ENCODE data around the gene CTNNA3. TPM values are rescaled to one million over a fixed set of nuclear protein-coding genes. Genes with fewer than 3 reads are reported as not detected.

The CTNNA3 gene
- total RNA-seq, 1 experiment from 2014 or later = 0.20 TPM

DNA sequence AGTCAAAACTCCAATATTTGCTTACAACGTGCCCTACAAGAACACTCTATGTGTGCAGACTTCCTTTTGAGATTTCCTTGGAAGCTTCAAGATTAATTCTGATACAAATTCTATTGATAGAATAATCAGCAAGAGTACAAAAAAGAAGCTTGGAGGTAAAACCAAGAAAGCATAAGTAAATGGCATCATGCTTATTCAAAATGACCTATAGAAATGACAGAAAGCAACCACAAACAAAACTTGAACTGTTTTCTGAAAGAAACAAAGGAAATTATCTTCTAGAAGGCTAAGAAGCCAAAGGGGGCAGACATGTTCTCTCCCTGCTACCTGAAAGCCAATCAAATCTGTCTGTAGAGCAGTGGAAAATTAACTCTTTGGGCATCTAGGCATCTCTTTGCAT is 73.0 kb downstream of the CTNNA3 start:
- Mint-ChIP-seq H3K9me3 (ENCODE audit: unreplicated experiment) (no peaks in the 10 kb centered on the region), H3K27ac (ENCODE audit: unreplicated experiment) (no peak overlapping the region), H3K36me3 (ENCODE audit: insufficient read depth, unreplicated experiment) (no peaks in the 10 kb centered on the region), H3K4me3 (ENCODE audit: unreplicated experiment) (no peak overlapping the region), H3K4me1 (ENCODE audit: low read depth, unreplicated experiment) (no peaks in the 10 kb centered on the region), H3K27me3 (ENCODE audit: insufficient read depth, unreplicated experiment) (no peaks in the 10 kb centered on the region)
- no peaks in the 10 kb centered on the region for H3K36me3 ChIP-seq (ENCODE audit: control insufficient read depth, insufficient read depth, low read length)
- intact Hi-C loops (cut with micrococcal nuclease; ENCODE audit: unreplicated experiment) = no loop called here
- ChIA-PET CTCF (no interaction called here), POLR2A (no interaction called here)
- no peaks in the 10 kb centered on the region for H3K4me1 ChIP-seq
- no peaks in the 10 kb centered on the region for H3K9me3 ChIP-seq
- TF ChIP-seq, protein P1, sequence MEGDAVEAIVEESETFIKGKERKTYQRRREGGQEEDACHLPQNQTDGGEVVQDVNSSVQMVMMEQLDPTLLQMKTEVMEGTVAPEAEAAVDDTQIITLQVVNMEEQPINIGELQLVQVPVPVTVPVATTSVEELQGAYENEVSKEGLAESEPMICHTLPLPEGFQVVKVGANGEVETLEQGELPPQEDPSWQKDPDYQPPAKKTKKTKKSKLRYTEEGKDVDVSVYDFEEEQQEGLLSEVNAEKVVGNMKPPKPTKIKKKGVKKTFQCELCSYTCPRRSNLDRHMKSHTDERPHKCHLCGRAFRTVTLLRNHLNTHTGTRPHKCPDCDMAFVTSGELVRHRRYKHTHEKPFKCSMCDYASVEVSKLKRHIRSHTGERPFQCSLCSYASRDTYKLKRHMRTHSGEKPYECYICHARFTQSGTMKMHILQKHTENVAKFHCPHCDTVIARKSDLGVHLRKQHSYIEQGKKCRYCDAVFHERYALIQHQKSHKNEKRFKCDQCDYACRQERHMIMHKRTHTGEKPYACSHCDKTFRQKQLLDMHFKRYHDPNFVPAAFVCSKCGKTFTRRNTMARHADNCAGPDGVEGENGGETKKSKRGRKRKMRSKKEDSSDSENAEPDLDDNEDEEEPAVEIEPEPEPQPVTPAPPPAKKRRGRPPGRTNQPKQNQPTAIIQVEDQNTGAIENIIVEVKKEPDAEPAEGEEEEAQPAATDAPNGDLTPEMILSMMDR (IDR thresholded peaks at IDR 0.05; ENCODE audit: insufficient read depth in 1 of 2, low read depth in 1 of 2, low read length in 1 of 2, severe bottlenecking in 1 of 2, unreplicated experiment in 1 of 2) = no peak
- H3K27me3 ChIP-seq (replicated peaks; ENCODE audit: control insufficient read depth, insufficient read depth, low read length) = no peaks in the 10 kb centered on the region
- BruUV-seq (replicated peaks) = no TSS peak
- H3K4me3 ChIP-seq (ENCODE audit: low read depth, low read length) = no peak overlapping the region
- no peak for DNase-seq

DNA sequence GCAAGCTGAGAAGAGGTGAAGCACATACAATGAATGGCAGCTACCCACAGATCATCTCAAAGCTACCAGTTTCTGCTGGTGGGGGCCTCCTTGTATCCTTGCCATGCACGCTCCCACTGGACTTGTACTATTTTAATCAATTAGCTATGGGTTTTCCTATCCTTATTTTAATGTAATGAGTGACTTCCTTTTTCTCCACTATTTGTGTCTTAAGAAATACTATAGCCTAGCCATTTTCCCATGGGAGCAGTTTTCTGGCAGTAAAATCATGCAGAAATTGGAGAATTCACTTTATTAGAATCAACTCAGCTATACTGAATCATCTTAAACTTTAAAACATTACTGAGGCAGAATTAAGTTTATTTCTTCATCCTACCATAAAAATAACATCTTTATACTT is 73.5 kb downstream of the CTNNA3 start:
- Histone ChIP-seq H3K4me1 (no peaks in the 10 kb centered on the region), H3K36me3 (ENCODE audit: control insufficient read depth, insufficient read depth, low read length) (no peaks in the 10 kb centered on the region), H3K4me3 (ENCODE audit: low read depth, low read length) (no peak overlapping the region), H3K27me3 (replicated peaks; ENCODE audit: control insufficient read depth, insufficient read depth, low read length) (no peaks in the 10 kb centered on the region), H3K9me3 (no peaks in the 10 kb centered on the region)
- CTCF ChIA-PET = no interaction called here
- Mint-ChIP-seq H3K27ac (ENCODE audit: unreplicated experiment) (no peak overlapping the region), H3K36me3 (ENCODE audit: insufficient read depth, unreplicated experiment) (no peaks in the 10 kb centered on the region), H3K27me3 (ENCODE audit: insufficient read depth, unreplicated experiment) (no peaks in the 10 kb centered on the region), H3K9me3 (ENCODE audit: unreplicated experiment) (no peaks in the 10 kb centered on the region), H3K4me3 (ENCODE audit: unreplicated experiment) (no peak overlapping the region), H3K4me1 (ENCODE audit: low read depth, unreplicated experiment) (no peaks in the 10 kb centered on the region)
- DNase-seq = no peak
- intact Hi-C loops (cut with micrococcal nuclease; ENCODE audit: unreplicated experiment) = no loop called here
- POLR2A ChIA-PET = no interaction called here
- BruUV-seq (replicated peaks) = no TSS peak
- TF ChIP-seq, protein P1 (IDR thresholded peaks at IDR 0.05; ENCODE audit: insufficient read depth in 1 of 2, low read depth in 1 of 2, low read length in 1 of 2, severe bottlenecking in 1 of 2, unreplicated experiment in 1 of 2) = no peak

DNA sequence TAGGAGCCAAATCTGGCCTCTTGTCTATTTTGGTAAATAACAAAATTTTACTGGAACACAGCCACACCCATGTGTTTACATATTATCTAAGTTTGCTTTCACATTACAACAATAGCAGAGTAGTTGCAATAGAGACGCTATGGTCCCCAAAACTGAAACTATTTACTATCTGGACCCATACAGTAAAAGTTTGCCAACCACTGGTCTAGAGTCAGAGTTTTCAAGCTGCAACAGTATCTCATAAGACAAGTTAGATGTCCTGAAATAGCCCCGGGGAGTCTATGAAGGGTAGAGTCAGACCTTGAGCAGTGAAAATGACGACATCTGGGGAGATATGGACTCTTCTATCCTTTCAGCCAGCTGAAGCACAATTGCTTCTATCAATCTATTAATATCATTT is 74.2 kb downstream of the CTNNA3 start:
- Mint-ChIP-seq H3K36me3 (ENCODE audit: insufficient read depth, unreplicated experiment) (no peaks in the 10 kb centered on the region), H3K27me3 (ENCODE audit: insufficient read depth, unreplicated experiment) (no peaks in the 10 kb centered on the region), H3K4me3 (ENCODE audit: unreplicated experiment) (no peak overlapping the region), H3K9me3 (ENCODE audit: unreplicated experiment) (no peaks in the 10 kb centered on the region), H3K4me1 (ENCODE audit: low read depth, unreplicated experiment) (no peaks in the 10 kb centered on the region), H3K27ac (ENCODE audit: unreplicated experiment) (no peak overlapping the region)
- intact Hi-C loops (cut with micrococcal nuclease; ENCODE audit: unreplicated experiment) = no loop called here
- BruUV-seq (replicated peaks) = no TSS peak
- TF ChIP-seq, protein P1 (IDR thresholded peaks at IDR 0.05; ENCODE audit: insufficient read depth in 1 of 2, low read depth in 1 of 2, low read length in 1 of 2, severe bottlenecking in 1 of 2, unreplicated experiment in 1 of 2) = no peak
- H3K36me3 ChIP-seq (ENCODE audit: control insufficient read depth, insufficient read depth, low read length) = no peaks in the 10 kb centered on the region
- POLR2A ChIA-PET = no interaction called here
- no peaks in the 10 kb centered on the region for H3K4me1 ChIP-seq
- H3K4me3 ChIP-seq (ENCODE audit: low read depth, low read length) = no peak overlapping the region
- H3K27me3 ChIP-seq (replicated peaks; ENCODE audit: control insufficient read depth, insufficient read depth, low read length) = no peaks in the 10 kb centered on the region
- DNase-seq = no peak
- H3K9me3 ChIP-seq = no peaks in the 10 kb centered on the region
- CTCF ChIA-PET = no interaction called here

Data from Caco-2 (cell line).